Astrocyte (in vitro differentiated cells and primary cell): ENCODE measurements around the gene UBE2Q1. TPM values are rescaled to one million over a fixed set of nuclear protein-coding genes. Genes with fewer than 3 reads are reported as not detected.

Source experiments
- DNase-seq: peaks from one replicate; pipeline ENCODE4 v3.0.0-alpha.2; 2010; ENCODE audit warnings: low read depth
- FAIRE-seq: peaks from 2 replicates; lab custom pipeline; 2011; peaks lifted over from hg19 to GRCh38; lab: Jason Lieb, UNC
- H2AFZ ChIP-seq: 2 replicates; pipeline ENCODE4 v1.6.0; 2012; ENCODE audit warnings: low read depth, low read length, inconsistent platforms
- H3K27ac ChIP-seq: 2 replicates; pipeline ENCODE4 v1.5.1; 2011; ENCODE audit warnings: low read depth, low read length, inconsistent platforms
- H3K27me3 ChIP-seq: 2 replicates; pipeline ENCODE4 v1.6.0; 2011; ENCODE audit warnings: low read length, inconsistent platforms; ENCODE audit not compliant: insufficient read depth
- H3K36me3 ChIP-seq: 2 replicates; pipeline ENCODE4 v1.5.1; 2011; ENCODE audit warnings: low read length, inconsistent platforms; ENCODE audit not compliant: insufficient read depth
- H3K4me1 ChIP-seq: 2 replicates; pipeline ENCODE4 v1.5.1; 2011; ENCODE audit warnings: low read length, inconsistent platforms; ENCODE audit not compliant: insufficient read depth
- H3K4me2 ChIP-seq: 2 replicates; pipeline ENCODE4 v1.6.0; 2012; ENCODE audit warnings: low read length, inconsistent platforms
- H3K4me3 ChIP-seq: 2 replicates; pipeline ENCODE4 v1.5.1; 2011; ENCODE audit warnings: low read depth, mild to moderate bottlenecking, low read length, inconsistent platforms; ENCODE audit not compliant: insufficient read depth
- H3K79me2 ChIP-seq: 2 replicates; pipeline ENCODE4 v1.6.0; 2012; ENCODE audit warnings: mild to moderate bottlenecking, low read length, inconsistent platforms; ENCODE audit not compliant: insufficient read depth
- H3K9ac ChIP-seq: 2 replicates; pipeline ENCODE4 v1.6.0; 2012; ENCODE audit warnings: mild to moderate bottlenecking, low read length, inconsistent platforms
- H3K9me3 ChIP-seq: 2 replicates; pipeline ENCODE4 v1.5.1; 2012; ENCODE audit warnings: low read depth, mild to moderate bottlenecking, low read length, inconsistent platforms; ENCODE audit not compliant: insufficient read depth
- H4K20me1 ChIP-seq: 2 replicates; pipeline ENCODE4 v1.6.0; 2012; ENCODE audit warnings: low read length, inconsistent platforms; ENCODE audit not compliant: insufficient read depth
- H3K27ac Mint-ChIP-seq: one replicate; pipeline ENCODE4 v1.8.0; 2021; ENCODE audit warnings: mild to moderate bottlenecking, mixed read lengths; ENCODE audit not compliant: unreplicated experiment
- H3K27me3 Mint-ChIP-seq: one replicate; pipeline ENCODE4 v1.8.0; 2021; ENCODE audit warnings: low read depth, mixed read lengths; ENCODE audit not compliant: unreplicated experiment
- H3K36me3 Mint-ChIP-seq: one replicate; pipeline ENCODE4 v1.8.0; 2021; ENCODE audit warnings: low read depth, mixed read lengths; ENCODE audit not compliant: unreplicated experiment
- H3K4me1 Mint-ChIP-seq: one replicate; pipeline ENCODE4 v1.8.0; 2021; ENCODE audit warnings: low read depth, mixed read lengths; ENCODE audit not compliant: unreplicated experiment
- H3K4me3 Mint-ChIP-seq: one replicate; pipeline ENCODE4 v1.8.0; 2021; ENCODE audit warnings: mild to moderate bottlenecking, moderate library complexity, mixed read lengths; ENCODE audit not compliant: unreplicated experiment
- H3K9me3 Mint-ChIP-seq: one replicate; pipeline ENCODE4 v1.8.0; 2021; ENCODE audit warnings: mild to moderate bottlenecking, mixed read lengths; ENCODE audit not compliant: unreplicated experiment
- EZH2 ChIP-seq: IDR thresholded peaks from 2 replicates; pipeline ENCODE4 v1.6.1; 2012; ENCODE audit warnings: mild to moderate bottlenecking, low read length, inconsistent platforms; ENCODE audit not compliant: insufficient read depth
- total RNA-seq: library from RNA; stranded (reverse); gene quantifications from 2 replicates; pipeline ENCODE4 v1.2.1, GENCODE V29; 2021
- TF ChIP-seq, protein P1 (sequence below): IDR thresholded peaks from 2 replicates; pipeline ENCODE4 v1.5.1; 2011; ENCODE audit warnings: low read depth, mild to moderate bottlenecking, inconsistent platforms, low read length, moderate library complexity; ENCODE audit not compliant: insufficient read depth

Gene UBE2Q1
- total RNA-seq, 1 donor from 2014 or later: 85.4 TPM

DNA sequence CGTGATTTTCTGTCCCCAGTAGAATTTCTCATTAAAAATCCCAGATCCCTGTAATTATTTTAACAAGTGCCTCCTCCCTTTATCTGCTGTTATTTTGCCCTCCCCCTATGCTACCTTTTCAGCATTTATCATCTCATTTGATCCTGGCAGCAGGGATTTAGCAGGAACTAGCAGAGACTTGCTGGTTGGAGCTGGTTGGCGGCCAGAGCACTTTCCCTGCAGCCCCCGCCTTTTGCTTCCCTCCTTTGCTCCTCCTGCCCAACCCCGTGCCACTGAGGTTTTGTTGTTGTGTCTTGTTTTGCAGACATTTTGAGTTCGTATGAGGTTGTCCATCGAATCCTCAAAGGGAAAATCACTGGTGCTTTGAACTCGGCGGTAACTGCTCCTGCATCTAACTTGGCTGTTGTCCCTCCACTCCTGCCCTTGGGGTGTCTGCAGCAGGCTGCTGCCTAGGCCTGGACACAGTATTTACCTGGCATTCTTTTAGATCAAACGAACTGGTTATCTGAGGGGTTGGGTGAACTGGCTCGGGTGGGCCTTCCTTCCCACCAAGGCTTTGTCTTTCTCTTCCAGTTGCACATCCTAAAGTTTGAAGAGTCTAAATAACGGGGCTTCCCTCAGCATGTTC, 11.2 kb downstream of the UBE2Q1 start:
- H3K36me3 Mint-ChIP-seq: peaks cover 18% of the 10 kb centered on the region
- H3K4me3 Mint-ChIP-seq: no peak overlapping the region
- no peaks in the 10 kb centered on the region for H3K9me3 ChIP-seq
- no peak overlapping the region for H3K9ac ChIP-seq
- H3K79me2 ChIP-seq: no peaks in the 10 kb centered on the region
- peaks cover 17% of the 10 kb centered on the region for H3K27me3 ChIP-seq
- peaks cover 6% of the 10 kb centered on the region for H3K4me1 Mint-ChIP-seq
- H3K4me3 ChIP-seq: no peak overlapping the region
- no peak overlapping the region for H2AFZ ChIP-seq
- H3K4me2 ChIP-seq: no peak overlapping the region
- no peak overlapping the region for H3K27ac Mint-ChIP-seq
- H3K27me3 Mint-ChIP-seq: peaks cover 21% of the 10 kb centered on the region
- H3K4me1 ChIP-seq: peaks cover 4% of the 10 kb centered on the region
- H3K36me3 ChIP-seq: peaks cover 23% of the 10 kb centered on the region
- DNase-seq (no peak), FAIRE-seq (no peak)
- H4K20me1 ChIP-seq: peaks cover 50% of the 10 kb centered on the region
- H3K27ac ChIP-seq: no peak overlapping the region
- TF ChIP-seq EZH2: no peak
- TF ChIP-seq, protein P1, sequence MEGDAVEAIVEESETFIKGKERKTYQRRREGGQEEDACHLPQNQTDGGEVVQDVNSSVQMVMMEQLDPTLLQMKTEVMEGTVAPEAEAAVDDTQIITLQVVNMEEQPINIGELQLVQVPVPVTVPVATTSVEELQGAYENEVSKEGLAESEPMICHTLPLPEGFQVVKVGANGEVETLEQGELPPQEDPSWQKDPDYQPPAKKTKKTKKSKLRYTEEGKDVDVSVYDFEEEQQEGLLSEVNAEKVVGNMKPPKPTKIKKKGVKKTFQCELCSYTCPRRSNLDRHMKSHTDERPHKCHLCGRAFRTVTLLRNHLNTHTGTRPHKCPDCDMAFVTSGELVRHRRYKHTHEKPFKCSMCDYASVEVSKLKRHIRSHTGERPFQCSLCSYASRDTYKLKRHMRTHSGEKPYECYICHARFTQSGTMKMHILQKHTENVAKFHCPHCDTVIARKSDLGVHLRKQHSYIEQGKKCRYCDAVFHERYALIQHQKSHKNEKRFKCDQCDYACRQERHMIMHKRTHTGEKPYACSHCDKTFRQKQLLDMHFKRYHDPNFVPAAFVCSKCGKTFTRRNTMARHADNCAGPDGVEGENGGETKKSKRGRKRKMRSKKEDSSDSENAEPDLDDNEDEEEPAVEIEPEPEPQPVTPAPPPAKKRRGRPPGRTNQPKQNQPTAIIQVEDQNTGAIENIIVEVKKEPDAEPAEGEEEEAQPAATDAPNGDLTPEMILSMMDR: no peak
- peaks cover 1% of the 10 kb centered on the region for H3K9me3 Mint-ChIP-seq

DNA sequence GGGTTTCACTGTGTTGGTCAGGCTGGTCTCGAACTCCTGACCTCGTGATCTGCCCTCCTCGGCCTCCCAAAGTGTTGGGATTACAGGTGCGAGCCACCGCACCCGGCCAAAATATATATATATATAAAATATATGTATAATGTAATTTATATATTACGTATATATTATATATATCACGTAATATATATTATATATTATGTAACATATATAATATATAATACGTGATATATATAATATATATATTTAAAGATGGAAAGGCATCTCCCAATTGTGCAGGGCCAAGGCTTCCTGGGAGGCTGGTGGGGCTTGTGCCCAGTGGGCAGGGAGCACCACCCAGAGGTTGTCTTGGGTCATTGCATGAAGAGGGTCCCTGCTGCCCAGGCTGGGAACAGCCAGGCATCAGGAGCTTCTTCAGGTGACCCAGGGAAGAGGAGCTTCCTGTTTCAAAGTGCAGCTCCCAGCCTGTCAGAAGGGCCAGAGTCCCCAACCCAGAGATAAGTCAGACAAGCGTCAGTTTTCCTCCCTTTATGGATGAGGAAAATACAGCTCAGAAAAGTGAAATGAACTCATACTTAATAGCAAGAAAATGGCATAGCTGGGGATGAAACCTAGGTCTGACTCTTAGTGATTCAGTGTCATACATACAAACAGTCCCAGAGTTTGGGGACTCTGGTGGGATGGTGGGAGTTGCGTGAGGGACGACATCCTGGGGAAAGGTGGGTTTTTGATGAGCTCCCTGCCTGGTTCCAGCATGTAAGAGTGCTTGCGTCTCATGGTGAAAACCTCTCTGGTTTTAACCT, 12.0 kb downstream of the UBE2Q1 start:
- FAIRE-seq: no peak
- no peak overlapping the region for H3K4me3 ChIP-seq
- H2AFZ ChIP-seq: no peak overlapping the region
- peaks cover 22% of the 10 kb centered on the region for H3K36me3 ChIP-seq
- H3K4me2 ChIP-seq: no peak overlapping the region
- no peaks in the 10 kb centered on the region for H3K9me3 ChIP-seq
- H3K36me3 Mint-ChIP-seq: peaks cover 15% of the 10 kb centered on the region
- H3K4me1 ChIP-seq: peaks cover 4% of the 10 kb centered on the region
- no peaks in the 10 kb centered on the region for H3K79me2 ChIP-seq
- TF ChIP-seq EZH2: no peak
- TF ChIP-seq, protein P1: peak; percentile 52
- H3K4me1 Mint-ChIP-seq: peaks cover 6% of the 10 kb centered on the region
- no peak overlapping the region for H3K27ac Mint-ChIP-seq
- peaks cover 44% of the 10 kb centered on the region for H4K20me1 ChIP-seq
- H3K4me3 Mint-ChIP-seq: no peak overlapping the region
- H3K9ac ChIP-seq: no peak overlapping the region
- no peak overlapping the region for H3K27ac ChIP-seq
- no peak for DNase-seq
- H3K9me3 Mint-ChIP-seq: peaks cover 1% of the 10 kb centered on the region
- peaks cover 29% of the 10 kb centered on the region for H3K27me3 Mint-ChIP-seq
- H3K27me3 ChIP-seq: peaks cover 24% of the 10 kb centered on the region
